ENCODE results near the gene PPCS. TPM values are rescaled to one million over a fixed set of nuclear protein-coding genes. Genes with fewer than 3 reads are reported as not detected.

The PPCS gene
- total and polyA plus RNA-seq, 9 of the 15 experiments (the other 6 are each of a cell fraction or from before 2014, with no cell fraction given): 7.9 to 34.6 (median 14.8) TPM

- 0 out of 2 replicates have a peak, but pooled peaks have one; percentile 35 for TF ChIP-seq ZHX1 (conservative IDR thresholded peaks at IDR 0.05; ENCODE audit: low read length)
- TF ChIP-seq RBFOX2 (IDR thresholded peaks at IDR 0.05; ENCODE audit: low read depth, low read length): peak; percentile 82
- TF ChIP-seq, protein P1, sequence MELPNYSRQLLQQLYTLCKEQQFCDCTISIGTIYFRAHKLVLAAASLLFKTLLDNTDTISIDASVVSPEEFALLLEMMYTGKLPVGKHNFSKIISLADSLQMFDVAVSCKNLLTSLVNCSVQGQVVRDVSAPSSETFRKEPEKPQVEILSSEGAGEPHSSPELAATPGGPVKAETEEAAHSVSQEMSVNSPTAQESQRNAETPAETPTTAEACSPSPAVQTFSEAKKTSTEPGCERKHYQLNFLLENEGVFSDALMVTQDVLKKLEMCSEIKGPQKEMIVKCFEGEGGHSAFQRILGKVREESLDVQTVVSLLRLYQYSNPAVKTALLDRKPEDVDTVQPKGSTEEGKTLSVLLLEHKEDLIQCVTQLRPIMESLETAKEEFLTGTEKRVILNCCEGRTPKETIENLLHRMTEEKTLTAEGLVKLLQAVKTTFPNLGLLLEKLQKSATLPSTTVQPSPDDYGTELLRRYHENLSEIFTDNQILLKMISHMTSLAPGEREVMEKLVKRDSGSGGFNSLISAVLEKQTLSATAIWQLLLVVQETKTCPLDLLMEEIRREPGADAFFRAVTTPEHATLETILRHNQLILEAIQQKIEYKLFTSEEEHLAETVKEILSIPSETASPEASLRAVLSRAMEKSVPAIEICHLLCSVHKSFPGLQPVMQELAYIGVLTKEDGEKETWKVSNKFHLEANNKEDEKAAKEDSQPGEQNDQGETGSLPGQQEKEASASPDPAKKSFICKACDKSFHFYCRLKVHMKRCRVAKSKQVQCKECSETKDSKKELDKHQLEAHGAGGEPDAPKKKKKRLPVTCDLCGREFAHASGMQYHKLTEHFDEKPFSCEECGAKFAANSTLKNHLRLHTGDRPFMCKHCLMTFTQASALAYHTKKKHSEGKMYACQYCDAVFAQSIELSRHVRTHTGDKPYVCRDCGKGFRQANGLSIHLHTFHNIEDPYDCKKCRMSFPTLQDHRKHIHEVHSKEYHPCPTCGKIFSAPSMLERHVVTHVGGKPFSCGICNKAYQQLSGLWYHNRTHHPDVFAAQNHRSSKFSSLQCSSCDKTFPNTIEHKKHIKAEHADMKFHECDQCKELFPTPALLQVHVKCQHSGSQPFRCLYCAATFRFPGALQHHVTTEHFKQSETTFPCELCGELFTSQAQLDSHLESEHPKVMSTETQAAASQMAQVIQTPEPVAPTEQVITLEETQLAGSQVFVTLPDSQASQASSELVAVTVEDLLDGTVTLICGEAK (IDR thresholded peaks at IDR 0.05): 0 out of 2 replicates have a peak, but pooled peaks have one; percentile 36
- TF ChIP-seq, protein P1 (CRISPR knock-in tag; IDR thresholded peaks at IDR 0.05): no peak
- TF ChIP-seq SUPT5H (IDR thresholded peaks at IDR 0.05): peak; percentile 49; the same call in 1 of the 2 replicates
- peak; percentile 99 for TF ChIP-seq PHF20 (IDR thresholded peaks at IDR 0.05; ENCODE audit: partially characterized antibody)
- TF ChIP-seq CREBBP (IDR thresholded peaks at IDR 0.05; ENCODE audit: low read depth, low read length): no peak
- TF ChIP-seq RBBP5 (IDR thresholded peaks at IDR 0.05; ENCODE audit: borderline replicate concordance, insufficient read depth, low read length, poor library complexity, severe bottlenecking): peak; percentile 34
- TF ChIP-seq PML (IDR thresholded peaks at IDR 0.05; ENCODE audit: low read length): 0 out of 2 replicates have a peak, but pooled peaks have one; percentile 1
- TF ChIP-seq, protein P2, sequence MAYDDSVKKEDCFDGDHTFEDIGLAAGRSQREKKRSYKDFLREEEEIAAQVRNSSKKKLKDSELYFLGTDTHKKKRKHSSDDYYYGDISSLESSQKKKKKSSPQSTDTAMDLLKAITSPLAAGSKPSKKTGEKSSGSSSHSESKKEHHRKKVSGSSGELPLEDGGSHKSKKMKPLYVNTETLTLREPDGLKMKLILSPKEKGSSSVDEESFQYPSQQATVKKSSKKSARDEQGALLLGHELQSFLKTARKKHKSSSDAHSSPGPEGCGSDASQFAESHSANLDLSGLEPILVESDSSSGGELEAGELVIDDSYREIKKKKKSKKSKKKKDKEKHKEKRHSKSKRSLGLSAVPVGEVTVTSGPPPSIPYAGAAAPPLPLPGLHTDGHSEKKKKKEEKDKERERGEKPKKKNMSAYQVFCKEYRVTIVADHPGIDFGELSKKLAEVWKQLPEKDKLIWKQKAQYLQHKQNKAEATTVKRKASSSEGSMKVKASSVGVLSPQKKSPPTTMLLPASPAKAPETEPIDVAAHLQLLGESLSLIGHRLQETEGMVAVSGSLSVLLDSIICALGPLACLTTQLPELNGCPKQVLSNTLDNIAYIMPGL (CRISPR knock-in tag; IDR thresholded peaks at IDR 0.05): peak; percentile 73; the same call in 1 of the 2 replicates
- peak; percentile 16 for TF ChIP-seq KAT8 (IDR thresholded peaks at IDR 0.05; ENCODE audit: low read depth)
- no peak for TF ChIP-seq ZFPM2 (CRISPR knock-in tag; IDR thresholded peaks at IDR 0.05)
- TF ChIP-seq ASH1L (IDR thresholded peaks at IDR 0.05; ENCODE audit: borderline replicate concordance, low read depth, partially characterized antibody): peak; percentile 42
- peak; percentile 68 for TF ChIP-seq ZFX (CRISPR knock-in tag; IDR thresholded peaks at IDR 0.05)
- TF ChIP-seq NR2C2 (CRISPR knock-in tag; IDR thresholded peaks at IDR 0.05): no peak
- TF ChIP-seq NR2C2 (tag; IDR thresholded peaks at IDR 0.05): peak; percentile 84
These were observed 379 bp downstream of the PPCS start (continued) for GRCh38 chr1:42456754-42457089.

Data from K562 (cell line).